ENCODE data around the gene BTBD10. TPM values are rescaled to one million over a fixed set of nuclear protein-coding genes. Genes with fewer than 3 reads are reported as not detected.

BTBD10 gene
- total RNA-seq, 1 experiment from 2014 or later, result 18.4 TPM

GRCh38 chr11:13338427-13339069, 124.5 kb downstream of the BTBD10 start:
- POLR2A ChIA-PET (ENCODE audit: low non-redundant PET), result no interaction called here
- Histone ChIP-seq H3K27ac (ENCODE audit: low read depth, low read length, poor library complexity, severe bottlenecking) (no peak overlapping the region), H3K9me3 (ENCODE audit: low read depth, low read length, poor library complexity, severe bottlenecking) (no peaks in the 10 kb centered on the region), H3K36me3 (ENCODE audit: insufficient read depth, low read length, poor library complexity, severe bottlenecking) (no peaks in the 10 kb centered on the region), H3K27me3 (replicated peaks; ENCODE audit: insufficient read depth, low read depth, low read length, poor library complexity) (no peaks in the 10 kb centered on the region), H3K4me1 (ENCODE audit: insufficient read depth, low read length, poor library complexity, severe bottlenecking) (peaks cover 4% of the 10 kb centered on the region), H3K4me3 (ENCODE audit: low read depth, low read length, poor library complexity, severe bottlenecking) (no peak overlapping the region)
- DNase-seq (ENCODE audit: low spot score), result peak; percentile 36
- intact Hi-C loops (cut with micrococcal nuclease; ENCODE audit: unreplicated experiment), result loop anchor here (10.0 kb wide), 1 partner anchor 1004 kb away; no protein-coding TSS in a partner anchor
- BruUV-seq (replicated peaks), result no TSS peak
- no peak for TF ChIP-seq CTCF (conservative IDR thresholded peaks at IDR 0.05; ENCODE audit: low read depth, low read length)
- TF ChIP-seq EZH2 (IDR thresholded peaks at IDR 0.05; ENCODE audit: borderline replicate concordance, low read depth, low read length, poor library complexity, severe bottlenecking), result no peak
- CTCF ChIA-PET, result no interaction called here

GRCh38 chr11:13338019-13338426, 125.0 kb downstream of the BTBD10 start:
- TF ChIP-seq EZH2 (IDR thresholded peaks at IDR 0.05; ENCODE audit: borderline replicate concordance, low read depth, low read length, poor library complexity, severe bottlenecking), result no peak
- no peak for TF ChIP-seq CTCF (conservative IDR thresholded peaks at IDR 0.05; ENCODE audit: low read depth, low read length)
- DNase-seq (ENCODE audit: low spot score), result peak; percentile 3
- POLR2A ChIA-PET (ENCODE audit: low non-redundant PET), result no interaction called here
- CTCF ChIA-PET, result interaction anchor here (0.7 kb wide), 1 partner anchor 155 kb away, joined by 4 read pairs; no protein-coding TSS in a partner anchor
- Histone ChIP-seq H3K27me3 (replicated peaks; ENCODE audit: insufficient read depth, low read depth, low read length, poor library complexity) (no peaks in the 10 kb centered on the region), H3K36me3 (ENCODE audit: insufficient read depth, low read length, poor library complexity, severe bottlenecking) (no peaks in the 10 kb centered on the region), H3K4me3 (ENCODE audit: low read depth, low read length, poor library complexity, severe bottlenecking) (peak overlapping the region; percentile 21), H3K27ac (ENCODE audit: low read depth, low read length, poor library complexity, severe bottlenecking) (peak overlapping the region; percentile 37), H3K4me1 (ENCODE audit: insufficient read depth, low read length, poor library complexity, severe bottlenecking) (peaks cover 4% of the 10 kb centered on the region), H3K9me3 (ENCODE audit: low read depth, low read length, poor library complexity, severe bottlenecking) (no peaks in the 10 kb centered on the region)
- BruUV-seq (replicated peaks), result no TSS peak
- intact Hi-C loops (cut with micrococcal nuclease; ENCODE audit: unreplicated experiment), result loop anchor here (10.0 kb wide), 1 partner anchor 1003 kb away; no protein-coding TSS in a partner anchor

Other genes starting within 250 kb of the BTBD10 start
- gene BMAL1, start 185.4 kb downstream of the BTBD10 start, total RNA-seq (2021), result 3.2 and 3.6 TPM in 2 replicates
- gene PTH, start 32.8 kb upstream of the BTBD10 start, total RNA-seq (2021), result not detected in 2 replicates
- 58.4 and 66.6 TPM in 2 replicates for gene FAR1, start 205.4 kb upstream of the BTBD10 start, total RNA-seq (2021)

All from A673 (cell line).